ENCODE data around the gene EXOC3.

Gene EXOC3

GRCh38 chr5:421287-421880 is 21.6 kb upstream of the EXOC3 start:
- TF ChIP-seq POLR2AphosphoS5 (IDR thresholded peaks at IDR 0.05; ENCODE audit: low read depth, low read length) (no peak), TAF1 (IDR thresholded peaks at IDR 0.05; ENCODE audit: borderline replicate concordance, low read depth, low read length) (no peak), POLR2A (IDR thresholded peaks at IDR 0.05; ENCODE audit: low read depth, low read length) (no peak)
- DNase-seq (ENCODE audit: insufficient read length) (no peak), FAIRE-seq (no peak)

GRCh38 chr5:421901-422300 is 21.1 kb upstream of the EXOC3 start:
- TF ChIP-seq POLR2AphosphoS5 (IDR thresholded peaks at IDR 0.05; ENCODE audit: low read depth, low read length) (no peak), POLR2A (IDR thresholded peaks at IDR 0.05; ENCODE audit: low read depth, low read length) (no peak; the same call in 1 of the 2 replicates), TAF1 (IDR thresholded peaks at IDR 0.05; ENCODE audit: borderline replicate concordance, low read depth, low read length) (no peak)
- FAIRE-seq (no peak), DNase-seq (ENCODE audit: insufficient read length) (no peak)

- FAIRE-seq, result no peak
- TF ChIP-seq TAF1 (IDR thresholded peaks at IDR 0.05; ENCODE audit: borderline replicate concordance, low read depth, low read length) (no peak), POLR2A (IDR thresholded peaks at IDR 0.05; ENCODE audit: low read depth, low read length) (no peak), POLR2AphosphoS5 (IDR thresholded peaks at IDR 0.05; ENCODE audit: low read depth, low read length) (no peak)
- no peak for DNase-seq (ENCODE audit: insufficient read length)
These were observed 20.4 kb upstream of the EXOC3 start for GRCh38 chr5:422323-423232.

GRCh38 chr5:423233-423565 is 19.8 kb upstream of the EXOC3 start:
- FAIRE-seq, result no peak
- TF ChIP-seq TAF1 (IDR thresholded peaks at IDR 0.05; ENCODE audit: borderline replicate concordance, low read depth, low read length) (no peak), POLR2A (IDR thresholded peaks at IDR 0.05; ENCODE audit: low read depth, low read length) (no peak), POLR2AphosphoS5 (IDR thresholded peaks at IDR 0.05; ENCODE audit: low read depth, low read length) (no peak)
- DNase-seq (ENCODE audit: insufficient read length), result no peak

- DNase-seq (ENCODE audit: insufficient read length), result no peak
- TF ChIP-seq POLR2AphosphoS5 (IDR thresholded peaks at IDR 0.05; ENCODE audit: low read depth, low read length), result no peak; the same call in 1 of the 2 replicates
- TF ChIP-seq POLR2A (IDR thresholded peaks at IDR 0.05; ENCODE audit: low read depth, low read length), result 0 out of 2 replicates have a peak, but pooled peaks have one; percentile 21
- no peak for TF ChIP-seq TAF1 (IDR thresholded peaks at IDR 0.05; ENCODE audit: borderline replicate concordance, low read depth, low read length)
- no peak for FAIRE-seq
These were observed 19.2 kb upstream of the EXOC3 start for GRCh38 chr5:423626-424261.

- TF ChIP-seq POLR2A (IDR thresholded peaks at IDR 0.05; ENCODE audit: low read depth, low read length) (peak; percentile 50; the same call in 1 of the 2 replicates), TAF1 (IDR thresholded peaks at IDR 0.05; ENCODE audit: borderline replicate concordance, low read depth, low read length) (no peak), POLR2AphosphoS5 (IDR thresholded peaks at IDR 0.05; ENCODE audit: low read depth, low read length) (no peak; the same call in 1 of the 2 replicates)
- DNase-seq (ENCODE audit: insufficient read length) (peak; percentile 66), FAIRE-seq (peak; percentile 96)
These were observed 18.5 kb upstream of the EXOC3 start for GRCh38 chr5:424301-425110.

- no peak for DNase-seq (ENCODE audit: insufficient read length)
- FAIRE-seq, result no peak
- TF ChIP-seq POLR2A (IDR thresholded peaks at IDR 0.05; ENCODE audit: low read depth, low read length) (no peak), TAF1 (IDR thresholded peaks at IDR 0.05; ENCODE audit: borderline replicate concordance, low read depth, low read length) (no peak), POLR2AphosphoS5 (IDR thresholded peaks at IDR 0.05; ENCODE audit: low read depth, low read length) (no peak)
These were observed 17.3 kb upstream of the EXOC3 start for GRCh38 chr5:425714-426113.

GRCh38 chr5:426392-426976 is 16.5 kb upstream of the EXOC3 start:
- FAIRE-seq (no peak), DNase-seq (ENCODE audit: insufficient read length) (no peak)
- TF ChIP-seq POLR2AphosphoS5 (IDR thresholded peaks at IDR 0.05; ENCODE audit: low read depth, low read length) (no peak), TAF1 (IDR thresholded peaks at IDR 0.05; ENCODE audit: borderline replicate concordance, low read depth, low read length) (no peak), POLR2A (IDR thresholded peaks at IDR 0.05; ENCODE audit: low read depth, low read length) (no peak; the same call in 1 of the 2 replicates)

GRCh38 chr5:427415-428087 is 15.4 kb upstream of the EXOC3 start:
- no peak for TF ChIP-seq POLR2A (IDR thresholded peaks at IDR 0.05; ENCODE audit: low read depth, low read length)
- no peak for TF ChIP-seq POLR2AphosphoS5 (IDR thresholded peaks at IDR 0.05; ENCODE audit: low read depth, low read length)
- TF ChIP-seq TAF1 (IDR thresholded peaks at IDR 0.05; ENCODE audit: borderline replicate concordance, low read depth, low read length), result no peak
- FAIRE-seq, result no peak
- DNase-seq (ENCODE audit: insufficient read length), result no peak

- TF ChIP-seq TAF1 (IDR thresholded peaks at IDR 0.05; ENCODE audit: borderline replicate concordance, low read depth, low read length), result no peak
- no peak for TF ChIP-seq POLR2A (IDR thresholded peaks at IDR 0.05; ENCODE audit: low read depth, low read length)
- no peak for TF ChIP-seq POLR2AphosphoS5 (IDR thresholded peaks at IDR 0.05; ENCODE audit: low read depth, low read length)
- no peak for DNase-seq (ENCODE audit: insufficient read length)
- FAIRE-seq, result no peak
These were observed 14.8 kb upstream of the EXOC3 start for GRCh38 chr5:428219-428618.
